UCSD-AML1 (cell line): ENCODE measurements around the gene BCKDHB.

ENCODE experiments used
- DNase-seq: peaks from one replicate; lab custom pipeline; 2025; ENCODE audit not compliant: unreplicated experiment; lab: John Stamatoyannopoulos, UW

BCKDHB gene

GRCh38 chr6:80366714-80367113 lies 260.2 kb downstream of the BCKDHB start:
- no peak for DNase-seq

- no peak for DNase-seq
Measured at GRCh38 chr6:80376411-80376810, 269.9 kb downstream of the BCKDHB start.

GRCh38 chr6:80380566-80380965 lies 274.1 kb downstream of the BCKDHB start:
- no peak for DNase-seq

GRCh38 chr6:80382811-80383210 lies 276.3 kb downstream of the BCKDHB start:
- no peak for DNase-seq

GRCh38 chr6:80388507-80388906 lies 282.0 kb downstream of the BCKDHB start:
- DNase-seq = no peak
